ENCODE measurements around the gene SLC49A4.

Gene SLC49A4

DNA sequence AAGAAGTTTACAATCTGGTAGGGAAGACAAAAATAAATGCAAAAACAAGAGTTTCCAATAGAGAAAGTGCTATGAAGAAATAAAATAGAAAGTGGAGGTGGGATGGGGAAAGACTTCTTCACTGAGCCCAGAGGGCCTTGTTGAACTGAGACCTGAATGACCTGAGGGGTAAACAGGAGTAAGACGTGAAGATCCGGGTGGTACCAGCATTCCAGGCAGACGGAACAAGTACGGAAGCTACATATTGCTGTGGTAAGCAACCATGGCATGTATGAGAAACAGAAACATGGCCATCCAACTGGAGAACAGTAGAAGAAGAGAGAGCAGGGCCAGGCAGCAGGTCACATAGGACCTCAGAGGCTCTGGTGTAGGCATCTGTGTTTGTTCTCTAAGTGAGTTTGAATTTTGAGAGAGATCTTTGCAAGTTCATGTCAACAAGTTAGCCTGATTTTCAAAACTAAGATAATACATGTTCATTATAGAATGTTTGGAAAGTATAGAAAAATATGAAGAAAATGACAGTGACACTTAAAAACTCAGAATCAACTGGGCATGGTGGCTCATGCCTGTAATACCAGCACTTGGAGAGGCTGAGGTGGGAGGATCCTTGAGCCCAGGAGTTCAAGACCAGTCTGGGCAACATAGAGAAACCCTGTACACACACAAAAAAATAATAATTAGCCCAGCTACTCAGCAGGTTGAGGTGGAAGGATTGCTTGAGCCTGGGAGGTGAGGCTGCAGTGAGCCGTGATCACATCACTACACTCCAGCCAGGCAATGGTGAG is 64.3 kb downstream of the SLC49A4 start:
- no peak for DNase-seq

DNA sequence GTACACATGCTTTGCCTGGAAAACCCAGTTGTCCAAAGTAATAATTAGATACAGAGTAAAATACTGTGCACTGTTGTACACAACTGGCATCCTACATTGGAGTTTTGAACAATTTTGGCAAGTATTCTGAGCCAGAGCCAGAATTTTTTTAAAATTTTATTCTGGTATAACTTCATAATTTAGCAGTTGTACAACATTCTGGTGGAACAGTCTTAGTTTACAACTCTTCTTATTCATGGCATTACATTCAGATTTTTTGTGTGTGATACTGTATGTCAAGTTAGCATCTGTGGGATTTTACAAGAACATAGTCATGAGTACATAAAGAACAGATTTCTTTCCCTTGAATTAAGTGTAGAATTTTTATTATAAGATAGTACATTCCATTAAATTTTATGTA is 67.5 kb downstream of the SLC49A4 start:
- no peak for DNase-seq

DNA sequence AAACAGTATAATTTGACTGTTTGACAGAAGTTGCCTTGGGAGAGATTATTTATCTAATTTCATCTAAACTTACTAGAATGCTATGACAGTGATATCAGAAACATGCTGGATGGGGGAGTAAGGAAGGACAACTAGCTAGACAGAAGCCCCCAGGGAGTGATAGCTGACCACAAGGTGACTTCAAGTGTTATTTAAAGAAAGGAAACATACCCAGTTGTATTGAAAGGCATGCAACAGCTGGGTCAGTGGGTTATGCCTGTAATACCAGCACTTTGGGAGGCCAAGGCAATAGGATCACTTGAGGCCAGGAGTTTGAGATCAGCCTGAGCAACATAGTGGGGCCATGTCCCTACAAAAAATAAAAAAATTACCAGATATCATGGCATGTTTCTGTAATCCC is 69.6 kb downstream of the SLC49A4 start:
- no peak for DNase-seq

DNA sequence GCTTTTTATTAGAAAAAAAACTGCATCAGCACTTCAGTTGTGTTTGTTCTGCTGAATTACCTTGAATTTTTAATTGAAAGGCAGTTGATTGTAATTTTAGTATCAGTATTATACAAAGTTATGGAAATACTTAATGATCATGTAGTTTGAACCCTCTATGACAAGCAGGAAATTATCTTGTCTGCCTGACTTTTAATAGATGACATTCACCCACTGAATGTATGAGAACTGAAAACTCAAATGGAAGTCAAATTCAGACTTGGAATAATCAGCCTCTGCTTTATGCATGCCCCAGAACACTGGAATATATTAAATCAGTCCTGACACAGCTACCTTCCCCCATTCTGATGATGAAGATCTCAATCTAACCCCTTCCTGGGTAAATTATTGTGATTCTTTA is 73.5 kb downstream of the SLC49A4 start:
- DNase-seq: no peak

DNA sequence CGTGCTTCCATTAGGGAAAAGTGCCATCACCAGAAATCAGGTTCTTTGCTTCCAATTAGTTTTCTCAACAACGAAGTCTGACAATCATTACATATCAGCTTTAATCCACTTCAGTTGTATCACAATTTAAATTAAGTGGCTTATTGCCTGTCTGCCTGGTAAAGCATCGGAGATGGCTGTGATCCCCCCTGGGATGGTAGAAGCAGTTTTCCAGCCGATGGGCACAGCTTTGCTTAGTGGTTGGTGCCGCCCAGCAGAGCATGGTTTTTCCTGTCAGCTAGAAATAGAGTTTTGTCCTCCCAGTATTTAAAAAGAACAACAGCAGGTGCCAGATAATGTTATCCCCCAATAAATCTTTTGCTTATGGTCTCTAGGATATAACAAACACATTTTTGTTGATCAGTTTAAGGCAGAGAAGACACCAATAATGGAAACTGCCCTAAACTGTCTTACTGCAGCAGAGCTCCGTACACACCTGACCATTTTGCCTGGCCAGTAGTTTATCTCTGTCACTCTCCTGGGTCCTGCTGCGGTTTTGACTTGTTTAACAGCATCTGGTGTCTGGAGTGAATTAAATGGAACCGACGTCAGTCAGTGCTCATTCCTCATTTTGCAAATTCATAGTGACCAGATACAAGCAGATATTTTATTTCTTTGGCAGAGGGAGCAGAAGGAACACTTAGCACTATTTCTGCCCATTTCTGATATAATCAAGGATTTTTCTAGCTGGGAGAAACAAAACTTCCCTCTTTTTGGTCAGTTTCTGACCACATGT is 79.1 kb downstream of the SLC49A4 start:
- no peak for DNase-seq

DNA sequence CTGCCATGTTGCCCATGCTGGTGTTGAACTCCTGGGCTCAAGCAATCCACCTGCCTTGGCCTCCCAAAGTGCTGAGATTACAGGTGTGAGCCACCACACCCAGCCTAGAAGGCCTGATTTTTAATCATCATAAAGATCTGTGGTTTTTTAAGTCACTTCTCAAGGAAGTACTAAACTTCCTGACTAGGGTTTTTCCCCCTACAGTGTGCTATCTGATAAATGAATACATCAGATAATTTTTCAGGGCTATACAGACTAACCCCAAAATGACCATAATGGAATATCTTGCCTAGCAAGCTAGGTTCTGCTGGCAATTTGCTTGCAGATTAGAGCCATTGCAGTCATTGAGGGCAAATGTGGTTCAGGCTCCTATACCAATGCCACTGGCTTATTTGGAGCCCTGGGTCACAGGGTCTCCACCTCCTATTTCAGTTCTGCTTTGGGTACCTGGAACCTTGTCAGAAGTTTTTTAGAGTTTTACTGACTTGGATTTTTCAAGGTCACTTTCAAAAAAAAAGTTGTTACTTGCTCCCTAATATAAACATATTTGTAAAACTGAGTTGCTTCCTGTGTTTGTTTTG is 80.8 kb downstream of the SLC49A4 start:
- DNase-seq: no peak

DNA sequence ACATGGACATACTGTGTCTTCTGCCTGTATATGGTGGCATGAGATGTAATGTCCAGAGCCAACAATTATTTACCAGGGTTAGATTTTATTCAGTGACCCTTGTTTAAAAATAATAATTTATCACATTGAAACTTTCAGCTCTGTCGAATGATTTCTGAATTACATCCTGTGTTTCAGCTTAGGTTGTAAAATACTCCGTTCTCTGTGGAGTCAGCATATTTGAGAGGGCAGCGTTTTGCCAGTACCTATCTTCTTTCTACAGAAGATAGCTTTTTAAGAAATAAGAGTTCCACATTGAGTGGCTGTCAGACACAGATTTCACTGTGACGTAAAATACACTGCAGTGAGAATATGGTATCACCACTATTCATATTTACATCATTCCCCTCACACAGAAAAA is 85.3 kb downstream of the SLC49A4 start:
- DNase-seq: no peak

DNA sequence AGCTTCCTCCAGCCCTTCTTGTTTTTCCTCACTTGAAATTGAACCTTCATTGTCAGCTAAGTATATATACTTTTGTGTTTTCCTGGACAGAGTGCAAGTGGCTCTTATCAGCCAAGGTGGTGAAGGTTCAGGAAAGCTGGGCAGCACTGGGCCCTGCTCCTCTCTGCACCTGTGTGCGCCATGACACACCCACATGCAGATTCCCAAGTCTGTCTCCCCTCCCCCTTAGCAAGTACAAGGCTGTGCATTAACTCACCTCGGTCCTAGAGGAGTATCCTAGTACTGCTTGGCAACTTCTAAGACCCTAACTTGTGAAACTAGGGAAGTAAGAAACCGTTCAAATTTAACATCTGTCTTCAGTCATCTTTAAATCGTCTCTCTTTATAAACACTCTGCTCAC is 85.8 kb downstream of the SLC49A4 start:
- no peak for DNase-seq

DNA sequence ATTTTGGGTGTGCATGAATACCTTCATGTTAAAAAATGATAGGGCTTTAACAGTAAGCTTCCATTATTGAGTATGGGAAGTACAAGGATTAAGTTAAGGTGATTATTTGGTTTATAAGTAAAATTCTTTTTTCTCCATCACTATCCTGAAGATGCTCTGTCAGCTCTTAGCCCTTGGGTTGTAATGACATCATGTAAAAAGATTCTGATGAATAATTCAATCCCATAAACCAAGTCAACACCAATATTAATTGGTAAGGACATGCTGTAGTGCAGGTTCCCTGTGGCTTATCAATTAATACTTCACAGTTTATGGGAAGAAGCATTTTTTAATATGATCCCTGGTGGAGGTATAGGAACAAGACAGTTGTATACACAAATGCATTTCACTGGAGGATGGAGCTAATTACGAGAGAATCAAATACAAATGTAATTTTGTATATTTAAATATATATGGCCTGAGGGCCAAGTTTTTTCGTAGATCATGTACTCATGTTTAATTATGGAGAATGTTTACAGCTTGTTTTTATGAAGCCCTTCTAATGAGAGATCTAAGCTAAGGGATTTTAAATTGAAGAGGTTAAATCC is 87.6 kb downstream of the SLC49A4 start:
- no peak for DNase-seq

DNA sequence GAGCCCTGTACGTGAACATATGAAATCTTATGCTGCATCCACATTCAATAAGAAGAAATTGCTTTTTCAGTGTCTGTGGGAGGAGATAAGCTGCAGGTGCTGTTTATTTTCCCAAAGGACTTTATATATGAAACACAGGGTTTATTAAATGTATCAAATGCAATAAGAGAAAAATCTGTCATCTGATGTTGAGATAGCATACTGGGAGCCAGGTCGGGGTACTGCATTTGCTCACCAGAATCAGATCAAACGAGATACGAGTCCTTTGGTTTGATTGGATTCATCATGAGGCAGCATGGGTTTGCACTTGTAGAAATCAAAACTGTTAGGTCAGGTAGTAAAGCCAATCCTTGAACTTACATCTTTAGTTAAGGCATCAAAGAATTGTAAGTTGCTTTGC is 91.4 kb downstream of the SLC49A4 start:
- no peak for DNase-seq

DNA sequence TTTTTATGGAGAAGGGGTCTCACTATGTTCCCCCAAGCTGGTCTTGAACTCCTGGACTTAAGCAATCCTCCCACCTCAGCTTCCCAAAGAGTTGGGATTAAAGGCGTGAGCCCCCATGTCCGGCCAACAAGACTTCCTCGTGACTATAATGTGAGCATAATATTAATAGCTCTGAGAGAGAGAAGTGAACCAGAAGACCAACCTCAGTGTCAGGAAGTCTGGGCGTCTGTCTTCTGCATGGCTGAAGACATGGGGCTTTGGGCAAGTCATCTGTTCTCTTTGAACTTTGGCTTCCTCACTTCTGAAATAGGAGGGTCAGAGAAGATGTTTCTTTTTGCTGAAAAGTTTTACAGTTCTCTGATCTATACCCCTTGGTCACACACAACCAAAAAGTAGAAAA is 92.1 kb downstream of the SLC49A4 start:
- no peak for DNase-seq

DNA sequence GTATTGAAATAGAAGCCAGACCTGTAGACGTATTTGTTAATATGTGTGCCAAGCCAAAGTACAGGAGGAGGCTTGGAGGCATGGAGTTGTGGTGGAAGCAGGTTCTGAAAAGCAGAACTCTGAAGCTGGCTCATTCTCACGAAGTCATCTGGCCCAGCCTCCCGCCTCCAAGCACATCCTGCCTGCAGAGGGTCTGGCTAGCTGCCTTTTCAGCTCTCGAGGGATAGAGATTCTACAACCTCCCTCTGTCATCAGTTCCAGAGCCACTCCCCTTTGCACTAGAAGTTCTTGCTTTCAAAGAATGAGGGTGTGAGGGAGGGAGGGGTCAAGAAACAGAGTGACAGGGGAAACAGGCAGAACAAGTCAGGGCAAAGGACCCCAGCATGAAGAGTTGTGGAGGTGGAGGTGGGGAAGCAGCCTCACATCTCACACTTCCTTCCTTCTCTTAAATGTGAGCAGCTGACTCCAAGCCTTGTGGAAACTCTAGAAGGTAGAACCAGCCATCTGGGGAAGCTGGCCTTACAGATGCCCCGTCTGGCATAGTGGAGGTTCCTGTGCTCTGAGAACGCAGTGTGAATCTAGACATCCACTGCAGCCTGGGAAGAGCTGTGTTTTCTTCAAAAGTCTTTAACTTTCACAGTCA is 95.3 kb downstream of the SLC49A4 start:
- DNase-seq: no peak

DNA sequence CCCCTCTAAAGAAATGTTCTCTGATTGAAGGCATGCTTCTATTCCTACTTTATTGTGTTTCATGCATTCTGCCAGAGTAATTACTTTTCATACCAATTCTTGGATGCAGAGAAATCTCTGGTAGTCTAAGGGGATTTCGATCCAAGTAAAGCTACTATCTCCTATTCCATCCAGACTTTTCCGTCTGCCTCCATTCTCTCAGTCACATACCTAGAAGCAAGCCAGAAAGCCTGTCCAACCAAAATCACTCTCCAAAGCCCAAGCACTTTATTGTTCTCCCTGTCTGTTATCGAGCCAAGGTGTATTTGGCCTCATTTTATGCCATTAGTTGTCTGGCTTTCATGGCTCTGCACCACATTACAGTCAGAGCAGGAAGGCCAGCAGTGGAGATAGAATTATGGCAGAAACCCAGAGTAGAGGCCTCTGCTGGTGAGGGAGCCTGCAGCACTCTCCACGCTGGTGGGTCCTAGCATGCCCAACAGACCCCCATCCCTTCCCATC is 95.9 kb downstream of the SLC49A4 start:
- no peak for DNase-seq

DNA sequence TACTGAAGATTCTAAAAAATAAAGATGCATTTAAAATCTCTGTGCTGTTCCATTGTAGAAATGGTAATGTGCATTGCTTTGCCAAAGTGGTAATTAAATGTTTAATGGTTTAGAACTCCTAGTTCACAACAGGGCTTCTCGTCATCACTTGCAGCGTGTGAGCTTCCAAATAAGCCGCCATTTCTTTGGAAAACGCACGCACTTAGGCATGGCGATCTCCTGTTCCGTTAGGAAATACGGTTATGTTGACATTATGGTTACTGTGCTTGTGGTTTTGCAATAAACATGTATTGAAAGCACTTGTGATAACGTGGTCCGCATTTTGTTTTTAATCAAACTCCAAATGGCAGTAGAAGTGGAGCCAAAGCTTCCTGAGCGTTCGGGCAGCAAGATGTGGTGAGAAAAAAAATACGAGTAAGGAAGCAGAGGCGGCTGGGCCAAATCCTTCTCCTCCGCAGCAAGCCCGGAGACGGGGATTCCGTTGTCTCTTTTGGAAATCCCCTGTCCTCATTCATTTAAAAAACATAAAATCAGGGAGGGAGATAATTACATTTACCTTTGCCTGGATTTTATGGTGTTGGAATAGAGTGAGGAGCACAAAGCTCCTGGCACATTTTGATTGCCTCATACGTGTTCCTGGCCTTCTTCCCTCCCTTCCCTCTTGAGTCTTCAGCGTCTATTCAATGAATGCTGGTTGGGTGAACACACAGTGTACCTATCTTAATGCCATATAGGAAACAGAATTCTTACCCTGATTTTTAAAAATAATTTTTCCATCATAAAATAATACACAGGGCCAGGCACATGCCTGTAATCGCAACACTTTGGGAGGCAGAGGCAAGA is 97.5 kb downstream of the SLC49A4 start:
- DNase-seq: no peak

DNA sequence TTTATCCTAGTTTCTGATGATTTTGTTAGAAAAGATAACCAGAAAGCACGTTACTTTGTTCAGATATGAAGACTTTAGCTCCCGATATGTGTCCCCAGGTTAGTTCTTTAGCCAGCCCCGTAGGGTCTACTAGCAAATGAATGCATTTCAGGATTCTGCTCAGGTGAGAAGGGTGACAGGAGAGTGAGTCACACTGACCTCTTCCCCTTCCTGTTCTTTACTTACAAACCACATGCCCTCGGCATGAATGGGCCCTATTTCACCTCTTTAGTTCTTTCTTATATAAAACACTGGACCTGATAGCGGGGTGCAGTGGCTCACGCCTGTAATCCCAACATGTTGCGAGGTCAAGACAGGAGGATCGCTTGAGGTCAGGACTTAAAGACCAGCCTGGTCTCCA is 98.4 kb downstream of the SLC49A4 start:
- DNase-seq: no peak

DNA sequence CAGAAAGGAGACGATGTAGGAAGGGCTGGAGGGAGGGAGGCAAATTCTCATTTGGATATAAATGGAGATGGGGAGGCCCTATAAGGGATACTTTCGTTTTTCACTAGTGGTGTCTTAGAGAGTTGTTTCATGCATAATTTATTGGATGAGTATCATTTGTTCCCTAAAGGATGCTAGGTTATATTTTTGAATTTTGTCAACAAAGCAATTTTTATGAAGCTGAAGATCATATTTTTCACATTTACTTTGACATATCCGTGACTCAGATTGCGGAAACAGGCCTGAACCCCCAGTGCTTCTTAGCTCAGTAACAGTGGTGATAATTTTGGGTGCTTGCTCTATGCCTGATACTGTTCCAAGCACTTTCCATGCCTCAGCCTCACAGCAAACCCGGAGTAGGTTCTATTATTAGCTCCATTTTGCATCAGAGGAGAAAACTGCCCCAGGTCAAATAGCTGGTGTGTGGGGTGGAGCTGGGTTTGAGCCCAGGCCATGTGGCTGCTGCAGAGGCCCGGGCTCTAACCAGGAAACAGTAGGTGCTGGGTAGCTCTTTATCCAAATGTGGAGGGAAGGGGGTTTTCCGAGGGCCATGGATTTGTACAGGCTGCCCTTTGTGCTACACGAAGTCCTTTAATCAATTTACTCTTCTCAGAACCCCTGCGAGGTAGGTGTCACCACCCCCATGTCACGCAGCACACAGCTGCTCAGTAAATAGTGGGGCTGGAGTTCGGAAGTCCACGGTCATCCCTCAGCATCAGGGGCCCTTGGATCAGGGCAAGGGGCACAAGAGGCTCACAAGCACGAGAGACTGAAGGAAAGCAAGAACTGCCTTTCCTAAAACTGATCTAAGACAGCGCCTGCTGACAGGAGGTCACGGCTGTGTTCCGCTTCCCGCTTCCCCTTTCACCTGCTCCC is 99.1 kb downstream of the SLC49A4 start:
- no peak for DNase-seq

DNA sequence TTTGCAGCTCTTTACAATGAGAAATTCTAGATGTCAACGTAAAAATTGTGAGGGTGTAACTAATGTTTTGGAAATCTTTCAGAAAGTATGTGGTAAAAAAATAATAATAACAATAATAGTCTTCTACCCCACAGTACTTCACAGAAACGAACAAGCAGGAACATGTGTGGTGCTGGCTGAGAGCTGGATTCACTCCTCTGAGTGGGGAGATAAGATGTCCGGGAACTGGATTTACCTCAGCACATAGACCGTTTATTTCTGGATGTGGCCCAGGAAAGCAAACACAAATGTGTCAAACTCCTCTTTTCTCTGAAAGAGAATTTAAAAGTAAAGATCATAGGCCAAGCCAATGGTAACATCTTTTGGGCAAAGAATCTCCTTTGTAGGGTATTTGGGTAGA is 103.4 kb downstream of the SLC49A4 start:
- no peak for DNase-seq

DNA sequence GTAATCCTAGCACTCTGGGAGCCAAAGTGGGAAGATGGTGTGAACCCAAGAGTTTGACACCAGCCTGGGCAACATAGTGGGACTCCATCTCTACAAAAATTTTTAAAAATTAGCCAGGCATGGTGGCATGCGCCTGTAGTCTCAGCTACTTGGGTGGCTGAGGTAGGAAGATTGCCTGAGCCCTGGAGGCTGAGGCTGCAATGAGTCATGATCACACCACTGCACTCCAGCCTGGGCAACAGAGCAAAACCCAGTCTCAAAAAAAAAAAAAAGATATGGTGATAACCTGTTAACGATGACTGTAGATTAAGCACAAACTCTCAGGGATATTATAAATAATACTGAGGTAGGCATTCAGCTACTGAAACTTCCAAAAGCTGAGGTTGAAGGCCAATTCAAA is 107.5 kb downstream of the SLC49A4 start:
- no peak for DNase-seq

DNA sequence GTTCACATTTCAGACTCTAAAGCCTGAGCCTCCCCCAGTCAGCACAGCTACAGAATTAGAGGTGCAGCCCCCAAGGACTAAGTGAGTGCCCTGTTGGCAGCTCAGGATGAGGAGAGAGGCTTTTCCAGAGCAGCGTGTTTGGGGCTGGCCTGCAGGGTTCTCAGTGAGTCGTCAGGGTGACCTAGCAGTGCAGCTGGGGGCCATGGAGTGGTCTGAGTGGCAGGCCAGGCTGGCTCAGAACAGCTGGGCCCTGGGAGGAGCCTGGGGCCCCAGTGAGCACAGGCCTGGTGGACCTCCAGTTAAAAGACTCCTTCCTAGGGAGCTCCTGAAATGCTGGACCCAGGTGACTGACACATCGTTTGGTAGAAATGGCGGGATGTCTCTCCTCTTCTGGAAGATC is 108.3 kb downstream of the SLC49A4 start:
- no peak for DNase-seq

DNA sequence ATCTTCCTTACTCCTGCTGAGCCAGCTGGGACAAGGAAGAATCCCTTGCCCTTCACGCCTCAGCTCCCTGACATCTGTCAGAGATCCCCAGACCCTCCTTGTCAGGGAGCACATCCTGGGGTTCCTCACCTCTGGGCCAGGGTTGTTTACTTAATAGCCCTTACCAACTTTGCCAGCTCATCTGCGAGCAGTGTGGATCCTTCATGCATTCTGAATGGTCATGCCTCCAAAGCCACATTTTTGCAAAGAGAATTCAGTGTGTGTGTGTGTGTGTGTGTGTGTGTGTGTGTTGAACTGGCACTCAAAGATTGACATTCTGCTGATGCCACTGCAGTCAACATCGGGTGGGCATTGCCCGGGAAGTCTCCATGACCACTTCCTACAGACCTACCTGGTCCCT is 112.6 kb downstream of the SLC49A4 start:
- DNase-seq: no peak

DNA sequence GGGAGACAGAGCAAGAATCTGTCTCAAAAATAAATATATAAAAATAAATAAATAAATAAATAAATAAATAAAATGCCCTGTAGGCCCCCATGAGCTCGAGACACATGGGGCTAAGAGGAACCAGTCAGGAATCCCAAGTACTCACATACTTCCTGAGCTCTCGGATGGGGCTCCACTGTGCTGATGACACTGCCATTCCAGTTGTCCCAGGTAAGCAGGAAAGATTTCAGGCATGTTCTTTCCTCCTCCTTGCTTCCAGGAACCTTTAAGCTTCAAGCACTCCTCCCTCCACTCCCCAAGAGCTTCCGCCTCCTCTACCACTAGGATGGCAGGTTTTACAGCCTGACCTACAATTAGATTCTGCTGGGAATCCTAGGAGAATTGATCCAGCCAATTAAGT is 113.4 kb downstream of the SLC49A4 start:
- no peak for DNase-seq
